Measurements from ENCODE around the gene CACYBP. TPM values are rescaled to one million over a fixed set of nuclear protein-coding genes. Genes with fewer than 3 reads are reported as not detected.
A peak's percentile ranks its signal among the peaks of the same experiment; 100 is the strongest.

CACYBP gene
- total RNA-seq, 1 donor: 71.7 TPM

DNA sequence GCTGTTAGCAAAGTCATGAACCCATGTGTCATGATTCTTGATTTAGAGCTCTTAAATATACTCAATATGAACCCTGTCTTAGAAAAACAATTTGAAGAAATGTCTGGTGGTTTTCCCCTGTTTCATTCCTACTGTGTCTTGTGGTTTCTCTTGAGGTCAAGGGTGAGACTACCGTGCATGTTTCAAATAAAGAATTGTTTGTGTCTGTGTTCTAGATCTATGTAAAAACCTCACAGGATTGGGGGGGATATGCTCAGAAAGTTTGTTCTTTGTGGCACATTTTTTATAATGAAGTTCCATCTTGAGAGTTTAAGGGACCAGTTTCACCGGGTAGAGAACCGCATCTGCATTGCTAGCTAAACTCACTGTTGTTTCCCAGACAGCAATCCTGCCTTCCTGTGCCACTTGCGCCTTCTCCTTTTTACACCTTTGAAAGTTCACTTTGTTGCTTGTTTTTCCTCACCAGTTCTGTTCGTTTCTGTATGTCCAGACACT lies 30.9 kb upstream of the CACYBP start:
- no peaks in the 10 kb centered on the region for H3K27me3 ChIP-seq (ENCODE audit: insufficient read depth, low read length)
- TF ChIP-seq CTCF (IDR thresholded peaks at IDR 0.05; ENCODE audit: extremely low read depth, low read depth, low read length): no peak
- H2AFZ ChIP-seq (ENCODE audit: low read length): no peak overlapping the region
- H3K4me2 ChIP-seq (ENCODE audit: insufficient read depth, low read length): peak overlapping the region; percentile 1
- H3K4me1 ChIP-seq (ENCODE audit: insufficient read depth, low read length): peaks cover 13% of the 10 kb centered on the region
- no peaks in the 10 kb centered on the region for H3K79me2 ChIP-seq (ENCODE audit: insufficient read depth, low read length)
- no peaks in the 10 kb centered on the region for H3K36me3 ChIP-seq (ENCODE audit: insufficient read depth, low read length)
- H3K4me3 ChIP-seq (ENCODE audit: insufficient read depth, low read length): no peak overlapping the region
- DNase-seq (ENCODE audit: insufficient read length, low spot score, missing footprints): no peak
- no peak overlapping the region for H3K27ac ChIP-seq (ENCODE audit: low read depth, low read length)
- H3K9me3 ChIP-seq (ENCODE audit: low read depth, low read length): no peaks in the 10 kb centered on the region
- H4K20me1 ChIP-seq (ENCODE audit: insufficient read depth, low read length): no peaks in the 10 kb centered on the region

GRCh38 chr1:174969977-174970376 lies 29.8 kb upstream of the CACYBP start:
- Histone ChIP-seq H3K4me3 (ENCODE audit: insufficient read depth, low read length) (no peak overlapping the region), H3K79me2 (ENCODE audit: insufficient read depth, low read length) (no peaks in the 10 kb centered on the region), H3K4me1 (ENCODE audit: insufficient read depth, low read length) (peaks cover 13% of the 10 kb centered on the region), H3K27ac (ENCODE audit: low read depth, low read length) (no peak overlapping the region), H4K20me1 (ENCODE audit: insufficient read depth, low read length) (no peaks in the 10 kb centered on the region), H3K9me3 (ENCODE audit: low read depth, low read length) (no peaks in the 10 kb centered on the region), H3K27me3 (ENCODE audit: insufficient read depth, low read length) (no peaks in the 10 kb centered on the region), H3K4me2 (ENCODE audit: insufficient read depth, low read length) (no peak overlapping the region), H3K36me3 (ENCODE audit: insufficient read depth, low read length) (no peaks in the 10 kb centered on the region), H2AFZ (ENCODE audit: low read length) (no peak overlapping the region)
- no peak for DNase-seq (ENCODE audit: insufficient read length, low spot score, missing footprints)
- TF ChIP-seq CTCF (IDR thresholded peaks at IDR 0.05; ENCODE audit: extremely low read depth, low read depth, low read length): no peak

- no peaks in the 10 kb centered on the region for H4K20me1 ChIP-seq (ENCODE audit: insufficient read depth, low read length)
- no peak overlapping the region for H3K27ac ChIP-seq (ENCODE audit: low read depth, low read length)
- no peak overlapping the region for H3K4me2 ChIP-seq (ENCODE audit: insufficient read depth, low read length)
- no peaks in the 10 kb centered on the region for H3K27me3 ChIP-seq (ENCODE audit: insufficient read depth, low read length)
- no peak overlapping the region for H3K4me3 ChIP-seq (ENCODE audit: insufficient read depth, low read length)
- H2AFZ ChIP-seq (ENCODE audit: low read length): no peak overlapping the region
- H3K4me1 ChIP-seq (ENCODE audit: insufficient read depth, low read length): peaks cover 15% of the 10 kb centered on the region
- no peaks in the 10 kb centered on the region for H3K79me2 ChIP-seq (ENCODE audit: insufficient read depth, low read length)
- H3K9me3 ChIP-seq (ENCODE audit: low read depth, low read length): no peaks in the 10 kb centered on the region
- DNase-seq (ENCODE audit: insufficient read length, low spot score, missing footprints): no peak
- H3K36me3 ChIP-seq (ENCODE audit: insufficient read depth, low read length): no peaks in the 10 kb centered on the region
- no peak for TF ChIP-seq CTCF (IDR thresholded peaks at IDR 0.05; ENCODE audit: extremely low read depth, low read depth, low read length)
Measured at GRCh38 chr1:174971466-174971865, 28.3 kb upstream of the CACYBP start.

GRCh38 chr1:174971902-174972301 lies 27.8 kb upstream of the CACYBP start:
- no peak overlapping the region for H3K4me3 ChIP-seq (ENCODE audit: insufficient read depth, low read length)
- no peaks in the 10 kb centered on the region for H3K27me3 ChIP-seq (ENCODE audit: insufficient read depth, low read length)
- peaks cover 20% of the 10 kb centered on the region for H3K4me1 ChIP-seq (ENCODE audit: insufficient read depth, low read length)
- H3K27ac ChIP-seq (ENCODE audit: low read depth, low read length): no peak overlapping the region
- DNase-seq (ENCODE audit: insufficient read length, low spot score, missing footprints): no peak
- TF ChIP-seq CTCF (IDR thresholded peaks at IDR 0.05; ENCODE audit: extremely low read depth, low read depth, low read length): no peak
- H2AFZ ChIP-seq (ENCODE audit: low read length): no peak overlapping the region
- no peaks in the 10 kb centered on the region for H3K36me3 ChIP-seq (ENCODE audit: insufficient read depth, low read length)
- no peak overlapping the region for H3K4me2 ChIP-seq (ENCODE audit: insufficient read depth, low read length)
- H4K20me1 ChIP-seq (ENCODE audit: insufficient read depth, low read length): no peaks in the 10 kb centered on the region
- no peaks in the 10 kb centered on the region for H3K79me2 ChIP-seq (ENCODE audit: insufficient read depth, low read length)
- H3K9me3 ChIP-seq (ENCODE audit: low read depth, low read length): no peaks in the 10 kb centered on the region

All from osteoblast (primary cell).